Memory B cell (primary cell): ENCODE data around the gene PRLH.

ENCODE experiments used
- ATAC-seq: fragments of 150-1000 bp; cut with Tn5 transposase; 2 replicates; pipeline ENCODE4 v1.10.0; 2021; ENCODE audit warnings: low read depth, mild to moderate bottlenecking, moderate library complexity
- DNase-seq, 2 donors: peaks; one replicate each; pipeline ENCODE4 v3.0.0; 2022; ENCODE audit warnings: low spot score in 2 of 2
- H3K27ac Mint-ChIP-seq: one replicate; pipeline ENCODE4 v1.8.0; 2022; ENCODE audit warnings: mild to moderate bottlenecking, moderate library complexity, mixed read lengths
- H3K27me3 Mint-ChIP-seq: one replicate; pipeline ENCODE4 v1.8.0; 2022; ENCODE audit warnings: mixed read lengths
- H3K36me3 Mint-ChIP-seq: one replicate; pipeline ENCODE4 v1.8.0; 2022; ENCODE audit warnings: mild to moderate bottlenecking, mixed read lengths
- H3K4me1 Mint-ChIP-seq: one replicate; pipeline ENCODE4 v1.8.0; 2022; ENCODE audit warnings: mixed read lengths
- H3K4me3 Mint-ChIP-seq: one replicate; pipeline ENCODE4 v1.8.0; 2022; ENCODE audit warnings: mild to moderate bottlenecking, moderate library complexity, mixed read lengths
- H3K9me3 Mint-ChIP-seq: one replicate; pipeline ENCODE4 v1.8.0; 2022; ENCODE audit warnings: mixed read lengths

Gene PRLH

DNA sequence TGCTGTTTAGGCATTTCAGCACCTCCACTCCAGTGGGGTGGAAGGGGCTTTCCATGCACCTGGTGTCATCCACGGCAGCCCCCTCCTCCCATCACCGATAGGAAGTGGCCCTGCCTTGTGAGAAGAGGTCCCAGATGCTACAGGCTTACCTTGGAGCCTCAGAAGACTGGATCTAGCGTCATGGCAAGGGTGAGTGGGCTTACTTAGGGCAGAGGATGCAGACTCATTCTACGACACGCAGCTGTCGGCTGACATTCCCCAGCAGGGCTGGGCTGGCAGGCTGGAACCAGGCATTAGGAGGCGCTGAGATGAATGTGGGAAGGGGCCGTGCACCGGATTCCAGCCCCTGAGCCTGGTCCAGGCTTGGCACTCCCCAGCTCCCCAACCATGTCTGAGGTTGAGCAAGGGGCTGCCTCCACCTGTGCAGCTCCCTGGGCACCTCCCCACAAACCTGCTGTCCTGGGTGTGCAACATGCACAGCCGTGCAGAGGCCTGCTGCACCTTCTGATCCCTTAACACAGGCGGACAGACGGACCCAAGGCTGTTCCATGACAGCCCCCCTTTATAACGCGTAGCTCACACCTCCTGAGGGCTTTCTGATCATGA is 1.7 kb upstream of the PRLH start:
- Mint-ChIP-seq H3K27me3 (peaks cover 15% of the 10 kb centered on the region), H3K36me3 (no peaks in the 10 kb centered on the region), H3K9me3 (no peaks in the 10 kb centered on the region), H3K4me3 (no peak overlapping the region), H3K27ac (no peak overlapping the region), H3K4me1 (no peaks in the 10 kb centered on the region)
- DNase-seq (no peak), ATAC-seq (no peak)

DNA sequence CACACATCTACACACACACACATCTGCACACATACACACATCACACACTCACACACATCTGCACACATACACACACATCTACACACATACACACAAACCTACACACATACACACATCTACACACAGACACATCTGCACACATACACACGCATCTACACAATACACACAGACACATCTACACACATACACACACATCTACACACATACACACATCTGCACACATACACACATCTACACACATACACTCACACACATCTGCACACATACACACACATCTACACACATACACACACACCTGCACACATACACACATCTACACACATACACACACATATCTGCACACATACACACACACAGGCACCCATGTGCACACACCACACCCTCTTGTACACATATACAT is 400 bp upstream of the PRLH start:
- DNase-seq (no peak), ATAC-seq (no peak)
- H3K4me1 Mint-ChIP-seq = no peaks in the 10 kb centered on the region
- no peaks in the 10 kb centered on the region for H3K36me3 Mint-ChIP-seq
- H3K4me3 Mint-ChIP-seq = no peak overlapping the region
- no peaks in the 10 kb centered on the region for H3K9me3 Mint-ChIP-seq
- no peak overlapping the region for H3K27ac Mint-ChIP-seq
- peaks cover 13% of the 10 kb centered on the region for H3K27me3 Mint-ChIP-seq

DNA sequence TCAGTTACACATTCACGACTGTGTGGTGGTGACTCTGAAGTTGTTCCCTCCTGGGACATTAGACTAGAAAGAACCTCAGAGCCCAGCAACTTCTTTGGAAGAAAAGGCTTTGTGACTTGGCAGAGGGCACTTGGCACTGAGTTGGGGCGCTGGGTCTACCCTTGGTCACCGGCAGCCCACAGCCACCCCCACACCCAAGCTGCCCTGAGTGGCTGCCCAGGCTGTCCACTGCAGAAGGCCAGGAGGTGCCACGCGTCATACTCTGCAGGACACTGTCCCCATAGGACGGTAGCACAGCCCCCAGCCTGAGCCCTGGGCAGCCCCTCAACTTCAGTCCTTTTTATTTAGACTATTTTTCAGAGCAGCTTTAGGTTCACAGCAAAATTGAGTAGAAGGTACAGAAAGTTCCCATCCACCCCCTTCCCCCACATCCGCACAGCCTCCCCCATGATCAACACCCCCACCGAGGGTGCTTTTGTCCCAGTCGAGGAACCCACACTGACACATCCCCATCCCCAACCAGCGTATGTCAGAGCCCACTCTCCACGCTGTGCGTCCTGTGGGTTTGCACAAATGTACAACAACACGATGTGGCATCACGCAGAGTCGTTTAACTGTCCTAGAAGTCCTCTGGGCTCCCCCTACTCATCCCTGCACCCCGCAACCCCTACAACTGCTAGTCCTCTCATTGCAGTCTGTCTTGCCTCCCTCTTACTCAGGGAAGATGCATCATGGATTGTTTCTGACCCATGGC is 1.1 kb downstream of the PRLH start:
- no peaks in the 10 kb centered on the region for H3K9me3 Mint-ChIP-seq
- peaks cover 5% of the 10 kb centered on the region for H3K4me1 Mint-ChIP-seq
- H3K4me3 Mint-ChIP-seq = no peak overlapping the region
- H3K36me3 Mint-ChIP-seq = no peaks in the 10 kb centered on the region
- H3K27ac Mint-ChIP-seq = no peak overlapping the region
- DNase-seq (no peak), ATAC-seq (no peak)
- H3K27me3 Mint-ChIP-seq = peaks cover 11% of the 10 kb centered on the region

DNA sequence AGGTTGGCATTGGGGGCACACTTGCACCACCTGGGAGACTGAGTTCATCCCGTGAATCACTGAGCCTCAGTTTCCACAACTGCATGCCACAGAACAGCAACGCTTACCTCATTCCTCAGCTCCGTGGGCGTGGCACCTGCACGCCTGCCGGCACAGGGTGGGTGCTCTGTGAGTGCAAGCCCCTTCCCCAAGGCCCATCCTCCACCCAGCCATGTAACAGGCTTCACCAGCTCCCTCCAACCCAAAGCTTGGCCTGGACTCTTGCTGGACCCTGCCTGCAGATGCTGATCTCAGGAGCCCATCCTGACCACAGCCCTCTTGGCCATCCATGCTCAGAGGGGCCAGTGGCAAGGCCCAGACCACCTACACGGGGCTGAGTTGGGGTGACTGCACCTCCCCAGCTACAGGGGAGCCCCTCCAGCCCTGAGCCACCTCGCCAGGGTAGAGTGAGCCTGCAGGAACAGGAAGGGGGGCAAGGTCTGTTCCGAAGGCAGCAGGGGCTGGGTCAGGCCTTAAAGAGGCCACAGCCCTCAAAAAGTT is 1.8 kb downstream of the PRLH start:
- H3K4me3 Mint-ChIP-seq = no peak overlapping the region
- ATAC-seq (no peak), DNase-seq (no peak)
- H3K27me3 Mint-ChIP-seq = peaks cover 9% of the 10 kb centered on the region
- no peak overlapping the region for H3K27ac Mint-ChIP-seq
- H3K36me3 Mint-ChIP-seq = no peaks in the 10 kb centered on the region
- peaks cover 5% of the 10 kb centered on the region for H3K4me1 Mint-ChIP-seq
- no peaks in the 10 kb centered on the region for H3K9me3 Mint-ChIP-seq

DNA sequence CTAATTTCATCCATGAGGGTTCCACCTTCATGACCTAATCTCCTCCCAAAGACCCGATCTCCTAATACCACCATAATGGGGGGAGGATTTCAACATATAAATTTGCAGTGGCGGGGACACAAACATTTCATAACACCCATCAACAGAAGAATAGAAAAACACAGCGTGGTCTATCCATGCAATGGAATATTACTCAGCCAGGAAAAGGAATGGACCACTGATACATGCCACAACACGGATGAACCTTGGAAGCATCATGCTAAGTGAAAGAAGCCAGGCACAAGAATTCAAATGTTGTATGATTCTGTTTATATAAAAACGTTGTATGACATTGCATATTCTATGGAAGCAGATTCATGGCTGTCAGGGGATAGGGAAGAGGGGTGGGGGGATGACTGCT is 2.7 kb downstream of the PRLH start:
- no peaks in the 10 kb centered on the region for H3K9me3 Mint-ChIP-seq
- H3K27me3 Mint-ChIP-seq = peaks cover 9% of the 10 kb centered on the region
- ATAC-seq (no peak), DNase-seq (no peak)
- H3K4me3 Mint-ChIP-seq = no peak overlapping the region
- no peak overlapping the region for H3K27ac Mint-ChIP-seq
- peaks cover 5% of the 10 kb centered on the region for H3K4me1 Mint-ChIP-seq
- H3K36me3 Mint-ChIP-seq = no peaks in the 10 kb centered on the region

DNA sequence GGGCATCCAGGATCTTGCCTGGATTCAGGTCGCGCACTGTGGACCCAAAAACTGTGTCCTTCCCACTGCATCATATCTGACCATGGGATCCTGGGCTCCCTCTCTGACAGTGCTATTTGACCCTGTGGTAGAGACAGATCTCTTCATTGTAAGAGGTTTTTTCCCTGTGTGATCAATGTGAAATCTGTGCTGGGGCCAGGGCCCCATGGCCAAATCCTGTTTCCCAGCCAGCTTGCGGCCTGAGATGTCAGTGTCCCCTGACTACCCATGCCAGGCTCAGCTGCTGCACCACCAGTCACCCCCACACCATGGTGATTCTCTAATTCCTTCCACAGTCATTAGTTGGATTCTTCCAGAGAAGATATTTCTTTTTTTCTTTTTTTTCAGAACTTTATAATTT is 3.5 kb downstream of the PRLH start:
- H3K9me3 Mint-ChIP-seq = no peaks in the 10 kb centered on the region
- ATAC-seq = no peak
- no peak for DNase-seq
- no peak overlapping the region for H3K4me3 Mint-ChIP-seq
- no peaks in the 10 kb centered on the region for H3K36me3 Mint-ChIP-seq
- H3K27me3 Mint-ChIP-seq = peaks cover 7% of the 10 kb centered on the region
- peaks cover 5% of the 10 kb centered on the region for H3K4me1 Mint-ChIP-seq
- H3K27ac Mint-ChIP-seq = no peak overlapping the region

DNA sequence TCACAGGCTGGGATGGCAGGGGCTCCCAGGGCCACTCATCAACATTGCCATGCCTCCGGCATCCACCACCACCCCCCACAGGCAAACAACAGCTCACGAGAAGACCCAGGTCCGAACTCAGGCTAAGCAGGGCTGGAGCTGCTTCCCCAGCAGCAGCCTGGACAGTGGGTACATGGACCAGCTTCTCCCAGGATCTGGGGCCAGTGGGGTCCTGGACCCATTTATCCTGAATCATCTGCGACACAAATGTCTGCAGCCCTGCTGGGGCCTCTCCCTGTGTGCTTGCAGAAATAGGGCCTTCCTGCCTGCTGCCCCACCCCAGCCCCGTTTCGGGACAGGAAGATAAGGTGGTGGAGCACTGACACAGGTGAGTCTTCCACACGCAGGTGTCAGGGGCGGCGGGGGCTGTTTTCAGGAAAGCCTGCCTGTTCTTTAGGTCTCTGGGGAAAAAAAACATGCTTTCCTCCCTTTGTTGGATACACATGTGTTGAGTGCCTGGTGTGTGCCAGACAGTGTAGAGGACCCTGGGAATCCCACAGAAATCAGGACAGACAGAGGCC is 4.5 kb downstream of the PRLH start:
- H3K27me3 Mint-ChIP-seq = peaks cover 8% of the 10 kb centered on the region
- no peak for DNase-seq
- H3K36me3 Mint-ChIP-seq = no peaks in the 10 kb centered on the region
- ATAC-seq = no peak
- H3K4me1 Mint-ChIP-seq = peaks cover 5% of the 10 kb centered on the region
- no peak overlapping the region for H3K27ac Mint-ChIP-seq
- H3K9me3 Mint-ChIP-seq = no peaks in the 10 kb centered on the region
- no peak overlapping the region for H3K4me3 Mint-ChIP-seq

DNA sequence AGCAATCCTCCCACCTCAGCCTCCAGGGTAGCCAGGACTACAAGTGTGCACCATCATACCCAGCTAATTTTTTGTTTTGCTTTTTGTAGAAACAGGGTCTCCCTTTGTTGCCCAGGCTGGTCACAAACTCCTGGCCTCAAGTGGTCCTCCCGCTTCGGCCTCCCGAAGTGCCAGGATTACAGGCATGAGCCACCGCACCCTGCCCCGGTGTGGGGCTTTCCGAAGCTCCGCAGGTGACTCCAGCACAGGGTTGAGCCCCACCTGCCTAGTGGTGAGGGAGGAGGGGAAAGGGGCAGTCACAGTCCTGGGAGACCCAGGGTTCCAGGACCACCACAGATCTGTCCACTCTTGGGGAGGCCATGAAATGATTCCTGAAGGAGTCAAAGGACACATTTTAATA is 5.2 kb downstream of the PRLH start:
- H3K36me3 Mint-ChIP-seq = no peaks in the 10 kb centered on the region
- peaks cover 5% of the 10 kb centered on the region for H3K4me1 Mint-ChIP-seq
- no peak overlapping the region for H3K4me3 Mint-ChIP-seq
- H3K9me3 Mint-ChIP-seq = no peaks in the 10 kb centered on the region
- no peak for DNase-seq
- H3K27ac Mint-ChIP-seq = no peak overlapping the region
- peaks cover 13% of the 10 kb centered on the region for H3K27me3 Mint-ChIP-seq
- ATAC-seq = no peak

DNA sequence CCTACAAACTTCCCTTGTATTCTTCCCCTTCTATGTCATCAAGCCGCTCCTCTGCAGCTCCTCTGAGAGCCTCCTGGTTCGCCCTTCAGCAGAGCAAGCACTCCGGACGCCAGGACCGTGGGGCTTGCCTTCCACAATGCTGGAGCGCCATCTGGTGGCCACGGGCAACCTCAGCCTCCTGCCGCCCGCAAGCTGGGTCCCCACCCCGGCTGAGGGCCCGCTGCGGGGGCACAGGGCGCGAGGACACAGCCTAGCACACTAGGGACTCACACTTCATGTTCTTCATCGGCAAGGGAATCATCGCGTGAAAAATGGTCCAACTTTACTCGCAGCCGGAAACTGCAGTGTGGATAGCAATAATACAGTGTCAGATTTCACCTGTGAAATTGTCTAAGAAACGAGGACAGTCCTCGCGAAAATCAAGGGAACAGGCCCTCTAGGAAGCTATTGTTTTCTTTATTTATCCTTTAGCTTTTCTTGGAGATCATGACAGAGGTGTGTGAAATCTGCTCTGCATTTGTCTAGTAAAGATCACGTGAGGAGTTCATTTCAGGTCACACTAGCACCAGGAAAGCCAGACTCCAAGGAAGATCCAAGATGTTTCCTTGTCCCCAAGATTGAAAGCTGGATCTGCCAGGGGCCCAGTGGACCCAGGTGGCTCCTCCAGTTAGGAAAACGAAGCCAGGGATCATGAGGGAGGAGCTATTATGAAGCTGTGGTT is 5.8 kb downstream of the PRLH start:
- Mint-ChIP-seq H3K27ac (no peak overlapping the region), H3K4me3 (no peak overlapping the region), H3K36me3 (no peaks in the 10 kb centered on the region), H3K9me3 (no peaks in the 10 kb centered on the region), H3K4me1 (peaks cover 5% of the 10 kb centered on the region), H3K27me3 (peaks cover 15% of the 10 kb centered on the region)
- DNase-seq (peak; percentile 87 to 93), ATAC-seq (peak; percentile 98)

DNA sequence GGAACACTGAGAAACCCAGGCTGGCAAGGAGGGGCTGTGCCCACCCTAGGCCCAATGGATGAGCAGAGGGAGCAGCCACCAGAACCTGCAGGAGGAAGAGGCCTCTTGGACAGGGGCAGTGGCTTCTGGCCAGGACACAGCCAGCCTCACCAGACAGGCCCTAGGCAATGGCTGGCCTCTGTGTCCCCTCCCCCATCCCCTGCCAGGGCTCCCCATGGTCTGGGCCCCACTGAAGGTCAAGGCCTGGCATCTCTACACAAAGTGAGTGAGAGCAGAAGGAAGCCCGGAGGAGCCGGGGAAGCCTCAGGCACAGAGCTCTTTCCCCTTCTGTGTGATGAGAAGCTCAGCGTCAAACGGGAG is 6.3 kb downstream of the PRLH start:
- Mint-ChIP-seq H3K9me3 (no peaks in the 10 kb centered on the region), H3K36me3 (no peaks in the 10 kb centered on the region), H3K4me3 (no peak overlapping the region), H3K27ac (no peak overlapping the region), H3K4me1 (peaks cover 5% of the 10 kb centered on the region), H3K27me3 (peaks cover 15% of the 10 kb centered on the region)
- ATAC-seq (no peak), DNase-seq (no peak)

DNA sequence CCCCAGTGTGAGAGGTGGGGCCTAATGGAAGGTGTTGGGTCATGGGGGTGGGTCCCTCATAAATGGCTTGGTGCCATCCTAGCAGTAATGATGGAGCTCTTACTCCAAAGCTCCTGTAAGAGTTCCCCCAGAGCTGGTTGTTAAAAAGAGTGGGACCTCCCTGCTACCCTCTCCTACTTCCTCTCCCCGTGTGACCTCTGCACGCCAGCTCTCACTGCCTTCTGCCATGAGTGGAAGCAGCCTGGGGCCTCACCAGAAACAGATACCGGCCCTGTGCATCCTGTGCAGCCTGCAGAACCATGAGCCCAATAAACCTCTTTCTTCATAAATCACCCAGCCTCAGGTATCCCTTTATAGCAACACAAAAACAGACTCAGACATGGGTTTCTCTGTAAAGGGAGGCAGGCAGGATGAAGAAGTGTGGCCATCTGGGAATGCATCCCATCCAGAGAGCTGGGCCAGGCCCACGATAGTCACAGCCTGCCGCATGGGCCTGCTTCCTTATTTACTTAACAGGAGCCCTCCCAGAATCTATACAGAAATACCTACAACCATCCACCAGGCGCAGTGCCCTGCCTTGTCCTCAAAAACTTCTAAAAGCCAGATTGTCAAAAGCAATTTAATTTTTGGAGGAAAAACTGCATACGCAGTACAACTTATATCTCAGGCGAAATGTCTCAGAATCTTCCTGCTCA is 7.5 kb downstream of the PRLH start:
- peaks cover 5% of the 10 kb centered on the region for H3K4me1 Mint-ChIP-seq
- no peak for ATAC-seq

DNA sequence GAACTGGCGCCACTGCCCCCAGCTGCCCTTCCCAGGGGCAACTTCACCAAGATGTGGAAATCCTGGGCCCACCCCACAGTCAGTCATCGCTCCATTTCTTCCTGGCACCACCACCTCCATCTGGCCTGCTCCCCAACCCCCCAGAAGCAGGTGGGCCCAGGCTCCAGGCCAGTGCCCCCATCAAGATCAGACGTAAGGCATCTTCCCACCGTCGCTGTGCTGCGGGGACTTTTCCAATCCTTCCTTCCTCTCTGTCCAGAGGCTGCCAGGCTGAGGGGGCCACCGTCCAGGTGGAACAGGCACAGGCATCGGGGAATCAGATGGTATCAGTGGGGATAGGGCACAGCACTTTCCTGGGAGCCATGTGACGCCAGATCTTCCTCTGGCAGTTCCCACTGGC is 8.1 kb downstream of the PRLH start:
- Mint-ChIP-seq H3K36me3 (no peaks in the 10 kb centered on the region), H3K27me3 (peaks cover 15% of the 10 kb centered on the region), H3K27ac (no peak overlapping the region), H3K9me3 (no peaks in the 10 kb centered on the region), H3K4me3 (no peak overlapping the region), H3K4me1 (peaks cover 5% of the 10 kb centered on the region)
- ATAC-seq (no peak), DNase-seq (no peak)

More for the DNA sequence above, 7.5 kb downstream of the PRLH start:
- no peak overlapping the region for H3K4me3 Mint-ChIP-seq
- H3K36me3 Mint-ChIP-seq = no peaks in the 10 kb centered on the region
- H3K27me3 Mint-ChIP-seq = peaks cover 19% of the 10 kb centered on the region
- no peaks in the 10 kb centered on the region for H3K9me3 Mint-ChIP-seq
- no peak overlapping the region for H3K27ac Mint-ChIP-seq
- DNase-seq = no peak

DNA sequence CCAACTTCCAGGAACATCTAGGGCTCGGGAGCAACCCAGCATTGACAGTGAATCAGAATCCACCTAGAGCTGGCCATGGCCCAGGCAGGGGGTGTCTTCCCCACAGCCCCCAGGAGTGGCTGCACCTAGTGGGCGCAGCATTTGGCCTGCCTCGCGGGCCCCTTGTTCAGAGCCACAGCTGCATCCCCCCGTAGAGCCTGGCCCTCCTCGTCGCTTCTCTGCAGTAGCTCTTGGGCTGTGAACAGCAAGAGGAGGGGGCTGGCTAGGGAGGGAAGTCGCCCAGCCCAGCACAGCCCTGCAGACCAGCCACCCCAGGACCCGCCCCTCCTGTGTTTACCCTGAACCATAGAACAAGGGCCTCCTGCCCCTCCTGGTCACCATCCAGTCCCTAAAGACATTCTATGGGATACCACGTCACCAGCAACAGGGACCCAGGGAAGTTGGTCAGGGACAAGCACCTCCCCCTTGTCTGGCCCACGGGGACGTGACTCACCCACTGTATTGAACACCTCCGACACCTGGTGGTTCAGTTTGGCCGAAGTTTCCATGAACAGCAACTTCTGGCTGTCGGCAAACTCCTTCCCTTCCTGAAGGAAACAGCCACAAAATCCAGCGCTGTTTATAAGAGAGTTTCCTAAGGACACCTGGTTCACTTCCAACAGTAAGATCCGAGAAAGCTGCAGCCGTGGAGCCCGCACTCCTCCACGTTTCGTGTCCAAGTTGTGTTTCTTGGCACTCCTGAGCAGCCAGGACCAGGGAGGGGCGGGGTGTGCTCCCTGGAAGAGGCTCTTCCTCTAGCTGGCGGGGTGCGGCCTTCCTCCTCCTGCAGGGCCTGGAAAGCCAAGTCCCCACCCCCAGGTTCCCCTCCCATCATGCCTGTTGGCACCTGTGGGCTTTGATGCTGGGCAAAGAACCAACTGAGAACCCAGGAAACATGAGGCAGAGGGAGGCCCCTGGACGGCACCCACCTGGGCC is 8.8 kb downstream of the PRLH start:
- peaks cover 5% of the 10 kb centered on the region for H3K4me1 Mint-ChIP-seq
- H3K9me3 Mint-ChIP-seq = no peaks in the 10 kb centered on the region
- H3K4me3 Mint-ChIP-seq = no peak overlapping the region
- no peaks in the 10 kb centered on the region for H3K36me3 Mint-ChIP-seq
- peaks cover 15% of the 10 kb centered on the region for H3K27me3 Mint-ChIP-seq
- DNase-seq (no peak), ATAC-seq (no peak)
- no peak overlapping the region for H3K27ac Mint-ChIP-seq
